ENCODE measurements around the gene SMIM35. TPM values are rescaled to one million over a fixed set of nuclear protein-coding genes. Genes with fewer than 3 reads are reported as not detected.

The SMIM35 gene
- polyA plus RNA-seq, 1 donor from 2014 or later: 0.38 TPM

DNA sequence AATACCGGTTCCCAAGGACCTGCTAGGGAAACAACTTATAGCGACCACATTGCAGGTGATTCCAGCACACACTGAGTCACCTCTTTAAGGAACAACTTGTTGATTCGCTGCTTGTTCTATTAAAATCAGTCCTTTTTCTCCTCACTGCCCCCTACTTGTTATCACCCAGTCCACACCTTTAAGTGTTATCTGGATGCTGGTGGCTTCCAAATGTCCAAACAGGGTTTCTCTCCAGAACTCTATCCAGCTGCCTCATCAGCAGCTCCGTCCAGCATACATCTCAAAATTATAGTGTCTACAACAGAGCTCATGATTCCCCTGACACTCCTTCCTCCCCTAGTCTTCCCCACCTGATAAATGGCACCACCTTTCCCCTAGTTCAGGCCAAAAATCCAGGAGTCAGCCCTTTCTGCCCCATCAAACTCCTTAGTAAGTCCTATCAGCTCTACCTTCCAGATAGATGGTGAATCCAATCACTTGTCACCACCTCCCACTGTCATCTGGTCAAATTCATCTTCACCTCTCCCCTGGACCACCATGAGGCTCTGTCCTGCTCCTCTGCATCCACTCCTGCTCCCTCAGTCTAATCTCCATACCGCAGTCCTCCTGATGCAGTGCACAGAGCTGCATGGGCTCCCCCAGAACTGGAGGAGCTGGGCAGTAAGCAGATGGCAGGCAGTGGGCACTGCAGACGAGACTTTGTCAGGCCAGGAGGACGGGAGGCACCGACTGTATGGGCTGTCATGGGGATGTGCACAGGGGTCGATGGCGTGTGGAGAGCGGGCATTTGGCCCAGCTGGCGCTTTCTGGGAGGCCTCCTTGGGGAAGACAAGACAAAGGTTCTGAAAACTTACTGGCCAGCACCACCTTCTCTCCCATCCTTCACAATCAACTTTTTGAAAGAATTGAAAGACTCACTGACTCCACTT is 81.3 kb downstream of the SMIM35 start:
- peaks cover 85 to 90% (median 85%) of the 10 kb centered on the region in 3 donors for H3K4me1 Mint-ChIP-seq
- H3K36me3 Mint-ChIP-seq: peaks cover 3% of the 10 kb centered on the region
- H3K27ac Mint-ChIP-seq: peak overlapping the region; percentile 76 to 100 (median 95)
- peaks cover 3% of the 10 kb centered on the region for H3K27me3 Mint-ChIP-seq
- H3K9me3 Mint-ChIP-seq: peaks cover 0 to 4% (median 2%) of the 10 kb centered on the region in 3 donors
- peak overlapping the region in 3 of 4 donors; percentile 13 to 80 (median 61) for H3K4me3 Mint-ChIP-seq

DNA sequence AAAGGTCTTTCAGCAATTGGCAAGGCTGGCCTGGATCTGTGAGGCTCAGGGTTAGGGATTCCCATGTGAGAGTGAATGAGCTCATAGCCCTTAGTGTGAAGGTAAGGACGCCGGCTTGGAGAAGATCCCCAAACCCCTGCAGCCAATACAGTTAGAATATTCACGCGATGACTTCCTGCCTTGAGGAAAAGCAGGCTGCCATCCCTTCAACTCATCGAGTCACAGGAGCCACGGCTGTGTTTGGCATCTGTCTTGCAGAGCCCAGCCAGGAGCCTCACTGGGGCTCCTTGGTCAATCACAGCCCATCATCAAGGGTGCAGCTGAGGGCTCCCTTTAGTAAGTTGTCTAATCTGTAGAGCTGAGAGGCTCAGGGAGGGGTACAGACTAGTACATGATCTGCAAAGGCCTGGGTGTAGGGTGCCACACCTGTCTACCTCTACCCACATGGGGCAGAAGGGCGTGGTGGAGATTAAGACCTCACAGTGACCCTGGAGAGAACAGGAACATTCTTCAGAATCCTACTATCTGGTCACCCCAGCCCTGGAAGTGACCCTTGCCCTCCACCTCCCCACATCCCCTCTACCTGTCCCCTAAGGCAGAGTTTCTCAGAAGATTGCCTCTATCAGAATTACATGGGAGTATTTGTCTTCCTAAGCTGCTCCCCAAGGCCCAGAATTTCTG is 82.1 kb downstream of the SMIM35 start:
- H3K27me3 Mint-ChIP-seq: peaks cover 3% of the 10 kb centered on the region
- peaks cover 0 to 4% (median 2%) of the 10 kb centered on the region in 3 donors for H3K9me3 Mint-ChIP-seq
- H3K4me3 Mint-ChIP-seq: peak overlapping the region in 3 of 4 donors; percentile 13 to 92 (median 66)
- peaks cover 79 to 87% (median 81%) of the 10 kb centered on the region in 3 donors for H3K4me1 Mint-ChIP-seq
- peak overlapping the region in 2 of 3 donors; percentile 47 to 100 for H3K27ac Mint-ChIP-seq
- H3K36me3 Mint-ChIP-seq: peaks cover 3% of the 10 kb centered on the region

- Mint-ChIP-seq H3K36me3 (peaks cover 3% of the 10 kb centered on the region), H3K27ac (peak overlapping the region; percentile 76 to 93 (median 78)), H3K9me3 (peaks cover 0 to 4% (median 2%) of the 10 kb centered on the region in 3 donors), H3K4me3 (peak overlapping the region in 3 of 4 donors; percentile 52 to 84 (median 73)), H3K27me3 (peaks cover 3% of the 10 kb centered on the region), H3K4me1 (peaks cover 72 to 78% (median 77%) of the 10 kb centered on the region in 3 donors)
Measured at GRCh38 chr11:118003456-118003855, 83.3 kb downstream of the SMIM35 start.

- H3K27me3 Mint-ChIP-seq: peaks cover 3% of the 10 kb centered on the region
- H3K4me3 Mint-ChIP-seq: peak overlapping the region in 3 of 4 donors; percentile 52 to 84 (median 75)
Measured at GRCh38 chr11:118002541-118003423, 84.0 kb downstream of the SMIM35 start.

DNA sequence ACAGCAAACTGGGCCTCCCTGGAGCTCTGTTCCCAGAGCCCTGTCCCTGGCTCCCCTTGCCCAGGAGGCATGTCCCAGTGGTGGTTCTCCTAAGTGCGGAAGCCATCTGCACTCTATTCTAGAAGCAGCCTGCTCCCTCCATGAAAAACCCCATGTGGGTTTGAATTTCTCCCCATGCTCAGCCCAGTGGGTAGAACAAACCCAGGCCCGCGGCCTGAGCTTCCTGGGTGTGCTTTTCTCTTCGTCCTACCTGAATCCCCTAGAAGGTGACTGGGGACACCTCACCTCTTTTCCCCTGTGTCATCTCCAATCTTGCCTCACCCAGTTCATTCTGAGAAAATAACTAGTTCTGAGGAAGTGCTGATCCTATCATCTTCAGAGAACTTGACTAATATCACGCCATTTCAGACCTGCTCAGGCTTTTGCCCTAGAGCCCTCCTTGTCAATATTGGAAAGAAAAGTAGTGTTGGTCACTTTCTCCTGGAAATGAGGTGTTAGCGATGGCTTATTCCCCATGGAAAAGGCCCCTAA is 84.7 kb downstream of the SMIM35 start:
- peak overlapping the region; percentile 87 to 93 (median 90) for H3K27ac Mint-ChIP-seq
- peak overlapping the region in 3 of 4 donors; percentile 52 to 86 (median 58) for H3K4me3 Mint-ChIP-seq
- H3K9me3 Mint-ChIP-seq: peaks cover 0 to 4% (median 4%) of the 10 kb centered on the region in 3 donors
- peaks cover 72 to 79% (median 74%) of the 10 kb centered on the region in 3 donors for H3K4me1 Mint-ChIP-seq
- H3K36me3 Mint-ChIP-seq: peaks cover 8% of the 10 kb centered on the region
- H3K27me3 Mint-ChIP-seq: peaks cover 3% of the 10 kb centered on the region

More at GRCh38 chr11:118002541-118003423, 84.0 kb downstream of the SMIM35 start:
- H3K27ac Mint-ChIP-seq: peak overlapping the region; percentile 76 to 93 (median 87)
- peaks cover 72 to 78% (median 78%) of the 10 kb centered on the region in 3 donors for H3K4me1 Mint-ChIP-seq
- H3K9me3 Mint-ChIP-seq: peaks cover 0 to 4% (median 2%) of the 10 kb centered on the region in 3 donors
- H3K36me3 Mint-ChIP-seq: peaks cover 5% of the 10 kb centered on the region

DNA sequence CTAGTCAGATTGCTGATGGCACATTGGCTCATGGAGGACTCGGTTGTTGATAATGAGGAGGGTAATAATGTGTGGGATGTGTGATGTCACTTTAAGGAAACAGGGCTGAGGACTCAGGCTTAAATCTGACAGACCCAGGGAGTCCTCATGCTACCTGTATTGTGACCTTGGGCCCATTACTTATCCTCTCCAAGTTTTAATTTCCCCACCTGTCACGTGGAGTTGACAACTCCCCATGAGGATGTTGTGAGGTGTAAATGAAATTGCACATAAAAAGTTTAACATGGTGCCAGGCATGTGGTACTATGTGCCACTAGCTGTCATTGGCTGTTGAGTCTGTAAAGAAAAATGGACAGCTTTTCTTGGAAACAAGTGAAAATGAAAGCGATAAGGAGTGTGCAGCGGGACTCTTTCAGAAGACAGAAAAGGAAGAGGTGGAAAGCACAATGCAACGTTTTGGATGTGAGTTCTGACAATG is 85.2 kb downstream of the SMIM35 start:
- Mint-ChIP-seq H3K27me3 (peaks cover 3% of the 10 kb centered on the region), H3K27ac (peak overlapping the region; percentile 87 to 93 (median 90)), H3K9me3 (peaks cover 0 to 4% (median 4%) of the 10 kb centered on the region in 3 donors), H3K4me3 (peak overlapping the region in 3 of 4 donors; percentile 22 to 86 (median 52)), H3K4me1 (peaks cover 69 to 74% (median 69%) of the 10 kb centered on the region in 3 donors), H3K36me3 (peaks cover 8% of the 10 kb centered on the region)

- peaks cover 10% of the 10 kb centered on the region for H3K36me3 Mint-ChIP-seq
- peak overlapping the region in 1 of 4 donors; percentile 9 for H3K4me3 Mint-ChIP-seq
- peaks cover 3% of the 10 kb centered on the region for H3K27me3 Mint-ChIP-seq
- peaks cover 62 to 68% (median 63%) of the 10 kb centered on the region in 3 donors for H3K4me1 Mint-ChIP-seq
- peaks cover 0 to 4% (median 4%) of the 10 kb centered on the region in 3 donors for H3K9me3 Mint-ChIP-seq
- peak overlapping the region in 2 of 3 donors; percentile 55 to 90 for H3K27ac Mint-ChIP-seq
Measured at GRCh38 chr11:118000850-118001228, 85.9 kb downstream of the SMIM35 start.

DNA sequence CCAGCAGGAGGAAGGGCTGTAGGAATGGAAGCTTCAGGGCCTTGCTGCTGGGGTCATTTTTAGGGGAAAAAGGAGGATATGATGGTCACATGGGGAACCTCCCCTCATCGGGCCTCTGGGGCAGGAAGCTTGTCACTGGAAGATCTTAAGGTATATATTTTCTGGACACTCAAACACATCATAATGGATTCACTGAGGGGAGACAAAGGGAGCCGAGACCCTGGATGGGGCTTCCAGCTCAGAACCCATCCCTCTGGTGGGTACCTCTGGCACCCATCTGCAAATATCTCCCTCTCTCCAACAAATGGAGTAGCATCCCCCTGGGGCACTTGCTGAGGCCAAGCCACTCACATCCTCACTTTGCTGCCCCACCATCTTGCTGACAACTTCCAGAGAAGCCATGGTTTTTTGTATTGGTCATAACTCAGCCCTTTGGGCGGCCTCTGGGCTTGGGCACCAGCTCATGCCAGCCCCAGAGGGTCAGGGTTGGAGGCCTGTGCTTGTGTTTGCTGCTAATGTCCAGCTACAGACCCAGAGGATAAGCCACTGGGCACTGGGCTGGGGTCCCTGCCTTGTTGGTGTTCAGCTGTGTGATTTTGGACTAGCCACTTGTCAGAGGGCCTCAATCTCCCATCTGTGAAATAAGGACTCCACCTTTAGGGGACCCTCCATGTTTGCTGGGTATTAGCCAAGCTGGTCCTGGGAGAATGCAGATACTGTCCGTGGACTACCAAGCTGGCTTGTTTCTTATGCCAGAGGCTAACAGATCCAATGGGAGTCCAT is 86.5 kb downstream of the SMIM35 start:
- H3K27me3 Mint-ChIP-seq: no peaks in the 10 kb centered on the region
- peaks cover 12% of the 10 kb centered on the region for H3K36me3 Mint-ChIP-seq
- peaks cover 0 to 4% (median 4%) of the 10 kb centered on the region in 3 donors for H3K9me3 Mint-ChIP-seq
- H3K27ac Mint-ChIP-seq: peak overlapping the region in 2 of 3 donors; percentile 55 to 87
- peaks cover 57 to 62% (median 58%) of the 10 kb centered on the region in 3 donors for H3K4me1 Mint-ChIP-seq
- peak overlapping the region in 1 of 4 donors; percentile 18 for H3K4me3 Mint-ChIP-seq

DNA sequence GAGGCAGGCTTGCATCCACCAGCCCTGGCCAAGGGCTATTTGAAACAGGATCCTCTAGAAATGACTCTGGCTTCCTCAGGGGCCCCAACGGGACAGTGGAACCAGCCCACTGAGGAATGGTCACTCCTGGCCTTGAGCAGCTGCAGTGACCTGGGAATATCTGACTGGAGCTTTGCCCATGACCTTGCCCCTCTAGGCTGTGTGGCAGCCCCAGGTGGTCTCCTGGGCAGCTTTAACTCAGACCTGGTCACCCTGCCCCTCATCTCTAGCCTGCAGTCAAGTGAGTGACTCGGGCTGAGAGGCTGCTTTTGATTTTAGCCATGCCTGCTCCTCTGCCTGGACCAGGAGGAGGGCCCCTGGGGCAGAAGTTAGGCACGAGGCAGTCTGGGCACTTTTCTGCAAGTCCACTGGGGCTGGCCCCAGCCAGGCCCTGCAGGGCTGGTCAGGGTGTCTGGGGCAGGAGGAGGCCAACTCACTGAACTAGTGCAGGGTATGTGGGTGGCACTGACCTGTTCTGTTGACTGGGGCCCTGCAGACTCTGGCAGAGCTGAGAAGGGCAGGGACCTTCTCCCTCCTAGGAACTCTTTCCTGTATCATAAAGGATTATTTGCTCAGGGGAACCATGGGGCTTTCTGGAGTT is 87.3 kb downstream of the SMIM35 start:
- Mint-ChIP-seq H3K4me1 (peaks cover 53 to 54% (median 53%) of the 10 kb centered on the region in 3 donors), H3K9me3 (peaks cover 0 to 4% (median 4%) of the 10 kb centered on the region in 3 donors), H3K27ac (peak overlapping the region in 2 of 3 donors; percentile 55 to 93), H3K27me3 (no peaks in the 10 kb centered on the region), H3K36me3 (peaks cover 12% of the 10 kb centered on the region), H3K4me3 (peak overlapping the region in 1 of 4 donors; percentile 18)

DNA sequence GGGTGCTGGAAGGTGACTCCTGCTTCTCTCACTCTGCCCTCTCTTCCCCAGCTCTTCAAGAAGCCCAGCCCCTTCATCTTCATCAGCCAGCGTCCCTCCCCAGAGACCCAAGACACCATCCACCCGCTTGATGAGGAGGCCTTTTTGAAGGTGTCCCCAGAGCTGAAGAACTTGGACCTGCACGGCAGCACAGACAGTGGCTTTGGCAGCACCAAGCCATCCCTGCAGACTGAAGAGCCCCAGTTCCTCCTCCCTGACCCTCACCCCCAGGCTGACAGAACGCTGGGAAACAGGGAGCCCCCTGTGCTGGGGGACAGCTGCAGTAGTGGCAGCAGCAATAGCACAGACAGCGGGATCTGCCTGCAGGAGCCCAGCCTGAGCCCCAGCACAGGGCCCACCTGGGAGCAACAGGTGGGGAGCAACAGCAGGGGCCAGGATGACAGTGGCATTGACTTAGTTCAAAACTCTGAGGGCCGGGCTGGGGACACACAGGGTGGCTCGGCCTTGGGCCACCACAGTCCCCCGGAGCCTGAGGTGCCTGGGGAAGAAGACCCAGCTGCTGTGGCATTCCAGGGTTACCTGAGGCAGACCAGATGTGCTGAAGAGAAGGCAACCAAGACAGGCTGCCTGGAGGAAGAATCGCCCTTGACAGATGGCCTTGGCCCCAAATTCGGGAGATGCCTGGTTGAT is 88.0 kb downstream of the SMIM35 start:
- Mint-ChIP-seq H3K9me3 (peaks cover 0 to 4% (median 2%) of the 10 kb centered on the region in 3 donors), H3K4me3 (peak overlapping the region in 2 of 4 donors; percentile 58 to 74), H3K27ac (peak overlapping the region; percentile 55 to 93 (median 93)), H3K4me1 (peaks cover 47 to 48% (median 47%) of the 10 kb centered on the region in 3 donors), H3K36me3 (peaks cover 13% of the 10 kb centered on the region), H3K27me3 (no peaks in the 10 kb centered on the region)

- H3K9me3 Mint-ChIP-seq: peaks cover 0 to 2% (median 0%) of the 10 kb centered on the region in 3 donors
- peaks cover 14% of the 10 kb centered on the region for H3K36me3 Mint-ChIP-seq
- no peaks in the 10 kb centered on the region for H3K27me3 Mint-ChIP-seq
- peaks cover 39 to 41% (median 39%) of the 10 kb centered on the region in 3 donors for H3K4me1 Mint-ChIP-seq
- H3K27ac Mint-ChIP-seq: peak overlapping the region; percentile 55 to 93 (median 93)
- H3K4me3 Mint-ChIP-seq: peak overlapping the region in 2 of 4 donors; percentile 1 to 58
Measured at GRCh38 chr11:117997823-117998579, 88.8 kb downstream of the SMIM35 start.

Data from IgD-negative memory B cell (primary cell).